K562 (cell line): ENCODE measurements around the gene RALA.

ENCODE experiments used
- CBFB ChIP-seq: sonication (generic); formaldehyde crosslinking; IDR thresholded peaks from 2 replicates; pipeline ENCODE4 v1.4.0; 2020; ENCODE audit warnings: mild to moderate bottlenecking, missing genetic modification reagents
- HCFC1 ChIP-seq: IDR thresholded peaks from 2 replicates; pipeline ENCODE4 v1.6.1; 2012; ENCODE audit warnings: low read depth, low read length, improper control_type of control experiment
- NFYB ChIP-seq: IDR thresholded peaks from 2 replicates; pipeline ENCODE4 v1.6.1; 2011; ENCODE audit warnings: mild to moderate bottlenecking, moderate library complexity; ENCODE audit not compliant: insufficient read length; ENCODE audit errors: extremely low read depth
- POLR2A ChIP-seq: fragments of 450-650 bp; conservative IDR thresholded peaks from 2 replicates; pipeline ENCODE4 v1.6.1; 2016
- POLR2AphosphoS5 ChIP-seq: IDR thresholded peaks from 2 replicates; pipeline ENCODE4 v1.6.1; 2011; ENCODE audit warnings: mild to moderate bottlenecking, low read depth, low read length, moderate library complexity; ENCODE audit not compliant: control insufficient read depth, insufficient read depth
- RBM39 ChIP-seq: fragments of 200-400 bp; formaldehyde crosslinking; optimal IDR thresholded peaks from 2 replicates; pipeline ENCODE3; 2018; ENCODE audit warnings: low read depth, low read length
- TCF3 ChIP-seq: sonication (generic); formaldehyde crosslinking; IDR thresholded peaks from 2 replicates; pipeline ENCODE4 v1.4.0; 2020; ENCODE audit warnings: mild to moderate bottlenecking, missing genetic modification reagents
- ZBTB1 ChIP-seq: sonication (generic); formaldehyde crosslinking; IDR thresholded peaks from 2 replicates; pipeline ENCODE4 v1.8.1; 2023; ENCODE audit warnings: missing genetic modification reagents, low read depth, mild to moderate bottlenecking, borderline replicate concordance
- ZNF274 ChIP-seq: IDR thresholded peaks from 2 replicates; pipeline ENCODE4 v1.6.1; 2011; ENCODE audit warnings: low read depth, mild to moderate bottlenecking, low read length, moderate library complexity, borderline replicate concordance
- ZNF431 ChIP-seq: sonication (generic); formaldehyde crosslinking; IDR thresholded peaks from 2 replicates; pipeline ENCODE4 v1.8.0; 2022; ENCODE audit warnings: mild to moderate bottlenecking, missing genetic modification reagents
- TF ChIP-seq, protein P1 (sequence below), 3 experiments: IDR thresholded peaks in 2 of 3; conservative IDR thresholded peaks in 1 of 3; 2 replicates each; pipeline ENCODE4 v1.5.1; 2011 to 2012; ENCODE audit warnings: low read length in 3 of 3, mild to moderate bottlenecking in 3 of 3, control low read depth in 2 of 3, improper control_type of control experiment in 1 of 3, inconsistent platforms in 1 of 3, low read depth in 1 of 3, mixed read lengths in 1 of 3, moderate library complexity in 1 of 3; ENCODE audit not compliant: insufficient read depth in 2 of 3

- TF ChIP-seq ZNF274, result no peak
- TF ChIP-seq, protein P1, sequence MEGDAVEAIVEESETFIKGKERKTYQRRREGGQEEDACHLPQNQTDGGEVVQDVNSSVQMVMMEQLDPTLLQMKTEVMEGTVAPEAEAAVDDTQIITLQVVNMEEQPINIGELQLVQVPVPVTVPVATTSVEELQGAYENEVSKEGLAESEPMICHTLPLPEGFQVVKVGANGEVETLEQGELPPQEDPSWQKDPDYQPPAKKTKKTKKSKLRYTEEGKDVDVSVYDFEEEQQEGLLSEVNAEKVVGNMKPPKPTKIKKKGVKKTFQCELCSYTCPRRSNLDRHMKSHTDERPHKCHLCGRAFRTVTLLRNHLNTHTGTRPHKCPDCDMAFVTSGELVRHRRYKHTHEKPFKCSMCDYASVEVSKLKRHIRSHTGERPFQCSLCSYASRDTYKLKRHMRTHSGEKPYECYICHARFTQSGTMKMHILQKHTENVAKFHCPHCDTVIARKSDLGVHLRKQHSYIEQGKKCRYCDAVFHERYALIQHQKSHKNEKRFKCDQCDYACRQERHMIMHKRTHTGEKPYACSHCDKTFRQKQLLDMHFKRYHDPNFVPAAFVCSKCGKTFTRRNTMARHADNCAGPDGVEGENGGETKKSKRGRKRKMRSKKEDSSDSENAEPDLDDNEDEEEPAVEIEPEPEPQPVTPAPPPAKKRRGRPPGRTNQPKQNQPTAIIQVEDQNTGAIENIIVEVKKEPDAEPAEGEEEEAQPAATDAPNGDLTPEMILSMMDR (IDR thresholded peaks at IDR 0.05 in 2 of 3, conservative IDR thresholded peaks at IDR 0.05 in 1 of 3; ENCODE audit: insufficient read depth in 2 of 3, low read depth in 1 of 3, low read length in 3 of 3), result no peak
- TF ChIP-seq ZNF431, result no peak
- TF ChIP-seq RBM39, result no peak
- TF ChIP-seq POLR2AphosphoS5, result no peak
- no peak for TF ChIP-seq TCF3
- no peak for TF ChIP-seq NFYB
- no peak for TF ChIP-seq HCFC1
- no peak for TF ChIP-seq POLR2A
- TF ChIP-seq ZBTB1 (CRISPR knock-in tag), result no peak
- no peak for TF ChIP-seq CBFB (CRISPR knock-in tag)
These were observed 14.7 kb downstream of the RALA start for GRCh38 chr7:39637963-39638485.
